K562 (cell line): ENCODE data around the gene PFN3. TPM values are rescaled to one million over a fixed set of nuclear protein-coding genes. Genes with fewer than 3 reads are reported as not detected.

Source experiments
- CBX5 ChIP-seq: IDR thresholded peaks from 2 replicates; pipeline ENCODE4 v1.6.1; 2014; ENCODE audit warnings: low read depth, borderline replicate concordance
- POLR2AphosphoS2 ChIP-seq: IDR thresholded peaks from 2 replicates; pipeline ENCODE4 v1.6.1; 2012; ENCODE audit warnings: low read length, improper control_type of control experiment
- RBFOX2 ChIP-seq: fragments of 200-400 bp; formaldehyde crosslinking; IDR thresholded peaks from 2 replicates; pipeline ENCODE4 v1.6.1; 2017; ENCODE audit warnings: low read depth, mild to moderate bottlenecking, low read length, moderate library complexity
- SIN3A ChIP-seq, 2 experiments: fragments of 150-350 bp in 1 of 2; IDR thresholded peaks; 2 replicates each; pipeline ENCODE4 v1.6.1; 2011 to 2016; ENCODE audit warnings: borderline replicate concordance in 2 of 2, low read depth in 2 of 2, low read length in 2 of 2, mild to moderate bottlenecking in 2 of 2, moderate library complexity in 2 of 2; ENCODE audit not compliant: control insufficient read depth in 1 of 2
- SMARCA5 ChIP-seq: fragments of 450-650 bp; IDR thresholded peaks from 2 replicates; pipeline ENCODE4 v1.6.1; 2016
- TBP ChIP-seq: optimal IDR thresholded peaks from 2 replicates; pipeline ENCODE3; 2011; ENCODE audit warnings: low read depth, low read length, improper control_type of control experiment
- ZNF175 ChIP-seq: fragments of 200-800 bp; sonication (Bioruptor generic); IDR thresholded peaks from 2 replicates; pipeline ENCODE4 v1.6.1; 2016; ENCODE audit warnings: low read depth, mild to moderate bottlenecking, missing genetic modification characterization, missing compliant biosample characterization
- ZNF217 ChIP-seq: sonication (generic); formaldehyde crosslinking; IDR thresholded peaks from 2 replicates; pipeline ENCODE4 v1.8.0; 2022; ENCODE audit warnings: mild to moderate bottlenecking, missing genetic modification reagents
- ZNF347 ChIP-seq: fragments of 450-650 bp; formaldehyde crosslinking; IDR thresholded peaks from 2 replicates; pipeline ENCODE4 v1.4.0; 2020; ENCODE audit warnings: low read depth, mild to moderate bottlenecking, moderate library complexity
- ZNF644 ChIP-seq: fragments of 200-800 bp; sonication (Bioruptor generic); IDR thresholded peaks from 2 replicates; pipeline ENCODE4 v1.6.1; 2016; ENCODE audit warnings: low read depth, missing genetic modification characterization, missing compliant biosample characterization
- polyA plus RNA-seq, 8 experiments: library from polyadenylated mRNA; depleted of rRNA in 4 of 8; stranded (reverse) in 5 of 8; unstranded in 3 of 8; fragments of >200 nt; fragmentation: Nextera tagmentation in 2 of 8; fragmentation: Illumina TruSeq in 1 of 8; extraction: Ambion mirVana in 2 of 8; extraction: Trizol in 1 of 8; gene quantifications; 2 replicates each; pipeline versions ENCODE4 v1.2.1 to v1.2.3, GENCODE V29; 2011 to 2014; ENCODE audit warnings: inconsistent platforms in 1 of 8, missing spikeins in 1 of 8
- total RNA-seq, 7 experiments: library from RNA; depleted of rRNA in 6 of 7; stranded (reverse); fragments of >200 nt in 6 of 7; fragmentation: Illumina TruSeq in 2 of 7; extraction: Trizol in 2 of 7; gene quantifications; 2 replicates each; pipeline versions ENCODE4 v1.2.1 to v1.2.3, GENCODE V29; 2011 to 2021; ENCODE audit warnings: low replicate concordance in 1 of 7
- TF ChIP-seq, protein P1 (sequence below): IDR thresholded peaks from 2 replicates; pipeline ENCODE4 v1.6.1; 2011; ENCODE audit warnings: borderline replicate concordance, low read depth, mild to moderate bottlenecking, moderate library complexity, low read length; ENCODE audit not compliant: insufficient read depth, poor library complexity, severe bottlenecking
- TF ChIP-seq, protein P2 (sequence below): fragments of 250-450 bp; sonication (Bioruptor Pico); IDR thresholded peaks from 2 replicates; pipeline ENCODE4 v1.5.1; 2021; ENCODE audit warnings: mild to moderate bottlenecking
- TF ChIP-seq, protein P3 (sequence below): fragments of 450-650 bp; IDR thresholded peaks from 2 replicates; pipeline ENCODE4 v1.6.1; 2018; ENCODE audit not compliant: partially characterized antibody
- TF ChIP-seq, protein P4 (sequence below): fragments of 250-450 bp; sonication (Bioruptor Pico); IDR thresholded peaks from 2 replicates; pipeline ENCODE4 v1.5.0; 2020; ENCODE audit warnings: mild to moderate bottlenecking, borderline replicate concordance

Gene PFN3
- total and polyA plus RNA-seq, 9 of the 15 experiments (the other 6 are each of a cell fraction or from before 2014, with no cell fraction given) = not detected

DNA sequence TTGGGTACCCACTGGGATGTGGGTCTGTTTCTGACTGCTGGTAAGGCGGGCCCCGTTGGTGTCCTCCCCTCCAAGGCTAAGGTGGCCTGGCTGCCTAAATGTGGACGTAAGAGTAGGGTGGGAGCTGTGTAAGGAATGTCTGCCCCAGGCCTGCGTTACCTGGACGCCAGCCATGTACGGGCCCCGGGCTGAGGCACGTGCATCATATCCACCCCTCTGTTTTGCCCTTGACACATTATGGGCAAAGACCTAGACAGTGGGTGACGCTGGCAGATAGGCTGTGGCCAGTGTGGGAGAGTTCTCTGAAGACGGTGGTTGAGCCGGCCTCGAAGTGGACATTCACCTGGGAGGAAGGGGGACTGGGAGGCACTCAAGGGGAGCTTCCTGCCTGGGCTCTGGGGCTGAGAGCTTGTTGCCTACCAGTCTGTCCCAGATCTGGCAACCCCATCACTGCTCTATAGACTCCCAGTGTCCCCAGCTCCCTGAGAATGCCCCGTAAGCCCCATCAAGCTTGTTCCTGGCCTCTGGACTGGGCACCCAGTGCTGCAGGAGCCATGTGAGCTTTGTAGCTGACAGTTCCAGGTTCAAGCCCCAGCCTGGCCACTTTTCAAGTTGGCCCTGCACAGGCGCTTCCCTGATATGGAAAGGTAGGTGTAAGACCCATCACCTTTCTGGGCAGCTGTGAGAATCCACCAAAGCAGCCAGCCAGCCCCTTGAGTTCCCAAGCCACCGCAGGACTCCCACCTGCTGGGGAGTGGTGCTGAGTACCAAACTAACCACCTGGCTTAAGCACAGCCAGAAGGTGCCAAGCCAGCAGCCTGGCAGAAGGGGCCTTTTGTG lies 42.9 kb upstream of the PFN3 start (continued):
- TF ChIP-seq, protein P1, sequence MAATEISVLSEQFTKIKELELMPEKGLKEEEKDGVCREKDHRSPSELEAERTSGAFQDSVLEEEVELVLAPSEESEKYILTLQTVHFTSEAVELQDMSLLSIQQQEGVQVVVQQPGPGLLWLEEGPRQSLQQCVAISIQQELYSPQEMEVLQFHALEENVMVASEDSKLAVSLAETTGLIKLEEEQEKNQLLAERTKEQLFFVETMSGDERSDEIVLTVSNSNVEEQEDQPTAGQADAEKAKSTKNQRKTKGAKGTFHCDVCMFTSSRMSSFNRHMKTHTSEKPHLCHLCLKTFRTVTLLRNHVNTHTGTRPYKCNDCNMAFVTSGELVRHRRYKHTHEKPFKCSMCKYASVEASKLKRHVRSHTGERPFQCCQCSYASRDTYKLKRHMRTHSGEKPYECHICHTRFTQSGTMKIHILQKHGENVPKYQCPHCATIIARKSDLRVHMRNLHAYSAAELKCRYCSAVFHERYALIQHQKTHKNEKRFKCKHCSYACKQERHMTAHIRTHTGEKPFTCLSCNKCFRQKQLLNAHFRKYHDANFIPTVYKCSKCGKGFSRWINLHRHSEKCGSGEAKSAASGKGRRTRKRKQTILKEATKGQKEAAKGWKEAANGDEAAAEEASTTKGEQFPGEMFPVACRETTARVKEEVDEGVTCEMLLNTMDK = no peak
- TF ChIP-seq SMARCA5 = no peak
- no peak for TF ChIP-seq SIN3A (IDR thresholded peaks at IDR 0.05; ENCODE audit: borderline replicate concordance in 2 of 2, control insufficient read depth in 1 of 2, low read depth in 2 of 2, low read length in 2 of 2)
- no peak for TF ChIP-seq CBX5
- TF ChIP-seq ZNF644 (tag) = no peak
- no peak for TF ChIP-seq ZNF175 (CRISPR knock-in tag)
- TF ChIP-seq TBP = no peak
- TF ChIP-seq, protein P2, sequence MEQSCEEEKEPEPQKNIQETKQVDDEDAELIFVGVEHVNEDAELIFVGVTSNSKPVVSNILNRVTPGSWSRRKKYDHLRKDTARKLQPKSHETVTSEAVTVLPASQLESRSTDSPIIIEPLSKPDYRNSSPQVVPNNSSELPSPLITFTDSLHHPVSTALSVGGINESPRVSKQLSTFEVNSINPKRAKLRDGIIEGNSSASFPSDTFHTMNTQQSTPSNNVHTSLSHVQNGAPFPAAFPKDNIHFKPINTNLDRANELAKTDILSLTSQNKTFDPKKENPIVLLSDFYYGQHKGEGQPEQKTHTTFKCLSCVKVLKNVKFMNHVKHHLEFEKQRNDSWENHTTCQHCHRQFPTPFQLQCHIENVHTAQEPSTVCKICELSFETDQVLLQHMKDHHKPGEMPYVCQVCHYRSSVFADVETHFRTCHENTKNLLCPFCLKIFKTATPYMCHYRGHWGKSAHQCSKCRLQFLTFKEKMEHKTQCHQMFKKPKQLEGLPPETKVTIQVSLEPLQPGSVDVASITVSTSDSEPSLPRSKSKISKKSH = no peak
- TF ChIP-seq, protein P3, sequence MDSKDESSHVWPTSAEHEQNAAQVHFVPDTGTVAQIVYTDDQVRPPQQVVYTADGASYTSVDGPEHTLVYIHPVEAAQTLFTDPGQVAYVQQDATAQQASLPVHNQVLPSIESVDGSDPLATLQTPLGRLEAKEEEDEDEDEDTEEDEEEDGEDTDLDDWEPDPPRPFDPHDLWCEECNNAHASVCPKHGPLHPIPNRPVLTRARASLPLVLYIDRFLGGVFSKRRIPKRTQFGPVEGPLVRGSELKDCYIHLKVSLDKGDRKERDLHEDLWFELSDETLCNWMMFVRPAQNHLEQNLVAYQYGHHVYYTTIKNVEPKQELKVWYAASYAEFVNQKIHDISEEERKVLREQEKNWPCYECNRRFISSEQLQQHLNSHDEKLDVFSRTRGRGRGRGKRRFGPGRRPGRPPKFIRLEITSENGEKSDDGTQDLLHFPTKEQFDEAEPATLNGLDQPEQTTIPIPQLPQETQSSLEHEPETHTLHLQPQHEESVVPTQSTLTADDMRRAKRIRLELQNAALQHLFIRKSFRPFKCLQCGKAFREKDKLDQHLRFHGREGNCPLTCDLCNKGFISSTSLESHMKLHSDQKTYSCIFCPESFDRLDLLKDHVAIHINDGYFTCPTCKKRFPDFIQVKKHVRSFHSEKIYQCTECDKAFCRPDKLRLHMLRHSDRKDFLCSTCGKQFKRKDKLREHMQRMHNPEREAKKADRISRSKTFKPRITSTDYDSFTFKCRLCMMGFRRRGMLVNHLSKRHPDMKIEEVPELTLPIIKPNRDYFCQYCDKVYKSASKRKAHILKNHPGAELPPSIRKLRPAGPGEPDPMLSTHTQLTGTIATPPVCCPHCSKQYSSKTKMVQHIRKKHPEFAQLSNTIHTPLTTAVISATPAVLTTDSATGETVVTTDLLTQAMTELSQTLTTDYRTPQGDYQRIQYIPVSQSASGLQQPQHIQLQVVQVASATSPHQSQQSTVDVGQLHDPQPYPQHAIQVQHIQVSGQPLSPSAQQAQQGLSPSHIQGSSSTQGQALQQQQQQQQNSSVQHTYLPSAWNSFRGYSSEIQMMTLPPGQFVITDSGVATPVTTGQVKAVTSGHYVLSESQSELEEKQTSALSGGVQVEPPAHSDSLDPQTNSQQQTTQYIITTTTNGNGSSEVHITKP = no peak
- peak; percentile 18 for TF ChIP-seq POLR2AphosphoS2
- 0 out of 2 replicates have a peak, but pooled peaks have one; percentile 32 for TF ChIP-seq RBFOX2
- no peak for TF ChIP-seq ZNF217 (CRISPR knock-in tag)
- no peak for TF ChIP-seq ZNF347
- TF ChIP-seq, protein P4, sequence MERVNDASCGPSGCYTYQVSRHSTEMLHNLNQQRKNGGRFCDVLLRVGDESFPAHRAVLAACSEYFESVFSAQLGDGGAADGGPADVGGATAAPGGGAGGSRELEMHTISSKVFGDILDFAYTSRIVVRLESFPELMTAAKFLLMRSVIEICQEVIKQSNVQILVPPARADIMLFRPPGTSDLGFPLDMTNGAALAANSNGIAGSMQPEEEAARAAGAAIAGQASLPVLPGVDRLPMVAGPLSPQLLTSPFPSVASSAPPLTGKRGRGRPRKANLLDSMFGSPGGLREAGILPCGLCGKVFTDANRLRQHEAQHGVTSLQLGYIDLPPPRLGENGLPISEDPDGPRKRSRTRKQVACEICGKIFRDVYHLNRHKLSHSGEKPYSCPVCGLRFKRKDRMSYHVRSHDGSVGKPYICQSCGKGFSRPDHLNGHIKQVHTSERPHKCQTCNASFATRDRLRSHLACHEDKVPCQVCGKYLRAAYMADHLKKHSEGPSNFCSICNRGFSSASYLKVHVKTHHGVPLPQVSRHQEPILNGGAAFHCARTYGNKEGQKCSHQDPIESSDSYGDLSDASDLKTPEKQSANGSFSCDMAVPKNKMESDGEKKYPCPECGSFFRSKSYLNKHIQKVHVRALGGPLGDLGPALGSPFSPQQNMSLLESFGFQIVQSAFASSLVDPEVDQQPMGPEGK (CRISPR knock-in tag) = no peak
